Heart left ventricle (tissue), 13 donors: ENCODE data around the gene F11R.
"Not testable (repeated sequence)": the region's sequence is repeated elsewhere in the genome, so short reads cannot be mapped to it uniquely, and the experiment has no call there.

Source experiments
- CTCF ChIP-seq, 12 donors: fragments of 200-600 bp; sonication (generic) in 4 of 12; IDR thresholded peaks; one replicate each; pipeline versions ENCODE4 v1.5.0 to v1.8.0; 2018 to 2022; ENCODE audit warnings: antibody characterized with exemption in 12 of 12, mild to moderate bottlenecking in 5 of 12
- POLR2A ChIP-seq, 2 donors: fragments of 450-650 bp; IDR thresholded peaks; one replicate each; pipeline ENCODE4 v1.6.1; 2017; ENCODE audit warnings: antibody characterized with exemption in 2 of 2, mild to moderate bottlenecking in 2 of 2, moderate library complexity in 2 of 2
- donor health status: ischemic (EF 13 %, LVEDD 7.1; RV severe dilation, severe dysfunction).
- donor health status: DM: no; HTN: yes; CAD: no.
- donor health status: DM: no; HTN: no; CAD: no.
- donor health status: ischemic (EF 25% LVEDD 6.9; RV normal size, moderate dysfunction).
- donor health status: ischemic (EF 25% LVEDD 5.7; RV mildly dilated, moderate dysfunction).
- donor health status: ischemic (EF 35%, LVEDD 5.7; RV mildly dilated, moderate dysfunction).
- donor health status: nonischemic (EF 11% LVEDD 7.7; RV severe dilation, severe dysfunction).
- donor health status: DM: yes; HTN: yes; CAD: no.
- donor health status: PGD.
- donor health status: ischemic (EF 29% LVEDD 5.4; RV normal size, mild dysfunction).
- donor health status: nonischemic (EF 23%, LVEDD 6.1; RV moderate dilation, normal function).

GRCh38 chr1:161026954-161027353, 6.0 kb upstream of the F11R start:
- not testable (repeated sequence) for TF ChIP-seq POLR2A, CTCF (IDR thresholded peaks at IDR 0.05)
